ENCODE measurements around the gene LGALS9C.
"Not testable (repeated sequence)": the region's sequence is repeated elsewhere in the genome, so short reads cannot be mapped to it uniquely, and the experiment has no call there.

LGALS9C gene

DNA sequence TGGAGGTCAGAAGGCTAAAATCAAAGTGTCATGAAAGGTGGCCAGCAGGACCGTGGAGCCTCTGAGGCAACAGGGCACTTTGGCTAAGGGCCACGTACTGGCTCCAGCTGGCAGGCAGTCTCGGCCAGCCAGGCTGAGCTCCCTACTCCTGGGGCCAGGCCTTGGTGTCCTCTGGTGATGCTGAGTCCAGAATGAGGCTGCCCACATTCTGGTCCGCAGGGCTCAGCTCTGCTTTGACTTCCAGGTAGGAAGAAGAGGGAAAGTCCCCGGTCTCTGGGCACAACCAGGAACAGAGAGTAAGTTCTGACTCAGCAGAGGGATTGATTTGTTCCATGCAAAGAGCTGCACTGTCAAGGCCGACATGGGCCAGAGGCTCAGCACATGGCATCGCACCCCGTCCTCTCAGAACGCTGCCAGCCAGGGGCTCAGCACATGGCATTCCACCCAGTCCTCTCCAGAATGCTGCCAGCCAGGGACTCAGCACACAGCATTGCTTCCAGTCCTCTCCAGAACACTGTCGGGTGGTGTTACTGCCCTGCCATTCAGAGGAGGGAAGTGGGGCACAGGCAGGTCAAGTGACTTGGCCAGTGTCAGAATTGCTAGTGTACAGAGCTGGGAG is 2.5 kb downstream of the LGALS9C start:
- DNase-seq, result not testable (repeated sequence)

DNA sequence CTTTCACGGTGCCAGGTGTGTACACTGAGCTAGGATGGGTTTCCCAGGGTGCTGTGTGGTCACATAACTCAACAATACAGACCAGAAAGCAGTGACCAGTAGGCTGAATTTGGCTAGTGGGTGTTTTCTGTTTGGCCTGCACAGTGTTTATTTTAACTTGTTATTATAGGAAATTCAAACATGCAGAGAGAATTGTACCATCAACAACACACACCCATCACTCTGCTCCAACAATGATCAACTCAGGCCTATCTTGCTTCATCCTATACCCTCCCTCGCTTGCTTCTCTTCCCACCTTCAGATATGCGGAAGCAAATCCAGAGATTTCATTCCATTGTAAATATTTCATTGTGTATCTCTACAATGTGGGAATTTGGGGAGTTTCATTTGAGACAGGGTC is 5.2 kb downstream of the LGALS9C start:
- DNase-seq, result not testable (repeated sequence)

DNA sequence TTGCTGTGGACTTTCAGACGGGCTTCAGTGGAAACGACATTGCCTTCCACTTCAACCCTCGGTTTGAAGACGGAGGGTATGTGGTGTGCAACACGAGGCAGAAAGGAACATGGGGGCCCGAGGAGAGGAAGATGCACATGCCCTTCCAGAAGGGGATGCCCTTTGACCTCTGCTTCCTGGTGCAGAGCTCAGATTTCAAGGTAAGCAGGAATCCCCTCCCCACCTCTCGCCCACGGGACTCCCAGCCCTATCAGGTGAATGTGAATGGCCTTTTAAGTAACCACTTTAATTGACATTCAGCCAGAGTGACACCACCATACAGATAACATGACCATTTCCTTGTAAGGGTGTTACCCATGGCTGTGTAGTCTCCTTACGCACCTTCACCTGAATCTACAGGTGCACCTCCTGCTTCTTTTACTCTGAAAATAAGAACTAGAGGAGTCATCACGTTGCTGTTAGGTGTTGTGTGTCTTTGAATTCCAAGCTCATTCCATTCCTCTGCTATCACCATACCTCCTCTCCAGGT is 9.4 kb downstream of the LGALS9C start:
- DNase-seq, result not testable (repeated sequence)

DNA sequence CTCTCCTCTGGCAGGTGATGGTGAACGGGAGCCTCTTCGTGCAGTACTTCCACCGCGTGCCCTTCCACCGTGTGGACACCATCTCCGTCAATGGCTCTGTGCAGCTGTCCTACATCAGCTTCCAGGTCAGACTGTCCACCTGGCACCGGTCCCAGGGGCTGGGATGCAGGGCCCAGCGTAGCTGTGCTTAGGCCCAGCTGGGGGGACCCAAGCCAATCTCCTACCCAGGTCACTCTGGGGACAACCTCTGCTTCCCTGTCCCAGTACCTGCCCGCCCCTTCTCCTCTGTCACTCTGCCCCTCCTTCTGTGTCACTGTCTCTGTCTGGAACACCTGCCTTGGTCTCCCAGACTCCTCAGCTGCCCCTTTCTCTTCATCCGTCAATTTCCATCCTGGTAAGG is 11.0 kb downstream of the LGALS9C start:
- DNase-seq, result not testable (repeated sequence)

DNA sequence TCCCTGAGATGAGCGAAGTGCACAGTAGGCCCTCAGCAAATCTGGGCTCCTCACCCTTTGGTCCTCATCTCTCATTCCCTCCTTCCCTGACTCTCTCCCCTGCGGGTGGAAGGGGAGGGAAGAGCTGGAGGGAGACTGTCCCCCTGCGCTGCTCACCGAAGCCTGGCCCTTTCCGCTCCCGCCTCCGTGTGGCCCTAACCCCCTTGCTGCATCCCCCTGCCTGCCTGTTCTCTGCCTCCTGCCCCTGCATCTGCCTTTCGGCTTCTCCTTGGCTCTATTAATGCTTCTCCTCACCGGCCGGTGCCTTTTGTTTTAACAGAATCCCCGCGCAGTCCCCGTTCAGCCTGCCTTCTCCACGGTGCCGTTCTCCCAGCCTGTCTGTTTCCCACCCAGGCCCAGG is 12.0 kb downstream of the LGALS9C start:
- DNase-seq, result not testable (repeated sequence)

DNA sequence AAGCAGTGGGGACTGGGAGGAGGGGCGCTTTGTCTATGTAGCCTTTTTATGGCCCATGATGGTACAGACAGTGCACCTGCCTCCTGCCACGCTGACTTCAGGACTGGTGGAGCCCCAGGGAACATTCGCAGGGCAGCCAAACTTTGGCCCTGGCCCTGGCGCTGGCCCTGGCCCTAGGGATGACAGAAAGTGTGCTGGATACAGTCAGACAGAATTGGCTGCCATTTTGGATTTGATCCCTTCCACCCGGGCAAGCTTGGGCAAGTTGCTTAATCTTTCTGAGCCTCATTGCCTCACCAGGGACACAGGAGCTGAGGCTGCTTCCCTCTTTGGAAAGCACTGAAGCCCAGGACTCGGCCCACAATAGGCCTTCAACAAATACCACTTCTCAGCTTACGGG is 13.4 kb downstream of the LGALS9C start:
- not testable (repeated sequence) for DNase-seq

DNA sequence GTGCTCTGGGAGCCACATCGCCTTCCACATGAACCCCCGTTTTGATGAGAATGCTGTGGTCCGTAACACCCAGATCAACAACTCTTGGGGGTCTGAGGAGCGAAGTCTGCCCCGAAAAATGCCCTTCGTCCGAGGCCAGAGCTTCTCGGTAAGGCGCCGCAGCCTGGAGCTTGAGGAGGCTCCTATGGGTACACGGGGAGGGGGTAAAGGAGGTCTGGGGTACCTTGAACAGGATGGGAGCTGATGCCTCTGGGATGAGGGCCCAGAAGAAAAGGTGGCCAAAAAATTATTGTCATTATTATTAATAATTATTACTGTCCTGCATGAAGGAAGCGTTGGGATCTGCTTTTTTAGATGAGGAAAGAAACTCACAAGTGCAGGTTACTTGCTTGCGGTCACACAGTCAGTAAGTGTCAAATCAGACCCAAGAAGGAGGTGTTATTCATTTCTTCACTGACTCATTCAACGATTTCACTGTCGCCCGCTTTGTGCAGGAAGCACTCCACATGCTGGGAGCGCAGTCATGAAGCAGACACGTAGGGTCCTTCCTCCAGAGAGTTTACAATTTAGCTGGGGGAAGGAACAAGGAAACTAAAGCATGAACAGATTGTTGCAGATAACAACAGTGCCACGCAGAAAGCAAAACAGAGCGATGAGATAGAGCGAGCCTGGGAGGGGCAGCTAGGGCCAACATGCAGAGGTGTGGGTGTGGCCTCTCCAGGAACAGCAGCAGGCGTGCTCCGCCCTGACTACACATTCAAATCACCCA is 16.3 kb downstream of the LGALS9C start:
- DNase-seq, result not testable (repeated sequence)

DNA sequence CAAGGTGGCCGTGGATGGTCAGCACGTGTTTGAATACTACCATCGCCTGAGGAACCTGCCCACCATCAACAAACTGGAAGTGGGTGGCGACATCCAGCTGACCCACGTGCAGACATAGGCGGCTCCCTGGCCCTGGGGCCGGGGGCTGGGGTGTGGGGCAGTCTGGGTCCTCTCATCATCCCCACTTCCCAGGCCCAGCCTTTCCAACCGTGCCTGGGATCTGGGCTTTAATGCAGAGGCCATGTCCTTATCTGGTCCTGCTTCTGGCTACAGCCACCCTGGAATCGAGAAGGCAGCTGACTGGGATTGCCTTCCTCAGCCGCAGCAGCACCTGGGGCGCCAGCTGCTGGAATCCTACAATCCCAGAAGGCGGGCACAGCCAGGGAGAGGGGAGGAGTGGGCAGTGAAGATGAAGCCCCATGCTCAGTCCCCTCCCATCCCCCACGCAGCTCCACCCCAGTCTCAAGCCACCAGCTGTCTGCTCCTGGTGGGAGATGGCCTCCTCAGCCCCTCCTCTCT is 17.7 kb downstream of the LGALS9C start:
- not testable (repeated sequence) for DNase-seq

DNA sequence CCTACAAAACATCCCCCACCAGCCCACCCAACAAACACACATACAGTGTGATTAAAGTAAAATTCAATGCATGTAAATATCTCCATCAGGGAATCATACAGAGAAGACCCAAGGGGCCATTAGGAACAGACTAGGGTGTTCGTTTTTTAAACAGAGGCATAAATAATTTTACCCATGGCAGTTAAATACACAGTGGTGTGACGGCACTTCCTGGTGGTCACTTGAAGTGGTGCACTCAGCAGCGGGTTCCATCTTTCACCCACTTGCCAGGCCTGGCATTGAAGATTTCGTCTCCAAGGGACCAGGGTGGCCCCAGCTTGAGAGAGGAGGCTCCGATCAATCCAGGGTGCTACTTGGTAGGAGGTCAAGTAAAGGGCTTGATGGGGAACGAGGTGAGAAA is 20.5 kb downstream of the LGALS9C start:
- DNase-seq, result peak; percentile 0

DNA sequence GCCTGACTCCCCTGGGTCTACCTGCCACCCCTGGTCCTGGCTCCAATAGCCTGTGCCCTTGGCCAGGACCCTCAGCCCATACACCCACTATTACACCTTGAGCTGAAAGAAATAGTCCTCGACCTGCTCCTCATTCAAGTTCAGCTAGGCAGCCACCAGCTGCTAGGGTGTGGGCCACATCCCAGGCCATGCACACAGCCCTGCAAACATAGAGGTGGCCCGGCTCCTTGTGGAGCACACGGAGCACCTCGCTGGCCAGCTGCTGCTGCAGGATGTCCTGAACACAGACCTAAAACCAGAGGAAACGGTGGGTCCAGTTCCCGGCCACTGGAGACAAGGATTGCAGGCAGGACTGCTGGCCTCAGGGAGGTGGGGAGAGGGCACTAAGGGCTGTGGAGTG is 22.5 kb downstream of the LGALS9C start:
- not testable (repeated sequence) for DNase-seq

DNA sequence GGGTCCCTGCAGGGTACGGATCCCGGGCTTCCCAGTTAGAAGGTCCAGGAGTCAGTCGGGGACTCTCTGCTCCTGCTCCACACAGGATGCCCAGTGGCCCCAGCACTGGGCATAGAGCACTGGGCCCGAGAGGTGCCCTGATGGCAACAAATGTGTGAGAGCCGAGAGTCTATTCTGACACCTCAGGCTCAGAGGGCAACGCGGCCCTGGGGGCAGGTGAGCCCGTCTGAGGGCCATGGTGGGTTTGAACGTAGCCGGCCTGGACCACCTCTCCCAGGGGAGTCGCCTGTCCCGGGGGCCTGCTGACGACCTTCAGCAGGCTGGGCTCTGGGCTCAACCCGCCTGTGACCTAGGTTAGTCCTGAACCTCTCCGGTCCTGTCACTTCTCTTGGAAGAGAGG is 23.2 kb downstream of the LGALS9C start:
- DNase-seq, result not testable (repeated sequence)

DNA sequence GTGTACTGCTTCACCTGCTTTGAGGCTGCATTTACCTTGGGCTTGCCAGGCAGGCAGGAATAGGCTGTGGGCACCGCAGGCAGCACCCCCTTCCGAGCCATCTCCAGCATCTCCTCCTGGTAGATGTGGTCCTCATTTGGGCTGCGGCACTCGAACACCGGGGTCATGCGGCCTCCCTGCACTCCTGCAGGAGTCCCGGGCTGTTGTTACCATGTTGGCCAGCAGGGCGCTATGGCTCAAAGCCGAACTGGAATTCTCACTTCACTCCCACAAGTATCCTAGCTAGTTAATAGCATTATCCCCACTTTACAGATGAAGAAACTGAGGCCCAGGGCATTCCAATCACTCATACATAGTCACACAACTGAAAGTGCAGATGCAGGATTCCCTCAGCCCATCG is 23.7 kb downstream of the LGALS9C start:
- not testable (repeated sequence) for DNase-seq

DNA sequence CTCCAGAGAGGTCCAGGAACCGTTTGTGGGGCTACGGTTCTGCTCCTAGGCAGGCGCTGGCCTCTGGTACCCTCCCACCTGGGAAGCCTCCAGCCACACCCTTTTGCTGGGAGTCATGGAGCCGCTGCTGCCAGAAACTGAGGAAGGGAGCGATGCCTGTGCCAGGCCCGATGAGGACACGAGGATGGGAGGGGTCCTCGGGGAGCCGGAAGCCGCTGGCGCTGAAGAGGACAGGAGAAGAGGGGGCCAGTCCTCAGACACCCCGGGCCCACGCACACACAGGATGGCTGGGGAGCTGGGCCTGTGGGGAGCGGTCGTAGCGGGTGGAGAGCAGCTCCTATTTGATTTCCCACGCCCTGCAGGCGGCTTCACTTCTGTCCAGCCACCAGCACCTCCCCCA is 24.2 kb downstream of the LGALS9C start:
- not testable (repeated sequence) for DNase-seq

DNA sequence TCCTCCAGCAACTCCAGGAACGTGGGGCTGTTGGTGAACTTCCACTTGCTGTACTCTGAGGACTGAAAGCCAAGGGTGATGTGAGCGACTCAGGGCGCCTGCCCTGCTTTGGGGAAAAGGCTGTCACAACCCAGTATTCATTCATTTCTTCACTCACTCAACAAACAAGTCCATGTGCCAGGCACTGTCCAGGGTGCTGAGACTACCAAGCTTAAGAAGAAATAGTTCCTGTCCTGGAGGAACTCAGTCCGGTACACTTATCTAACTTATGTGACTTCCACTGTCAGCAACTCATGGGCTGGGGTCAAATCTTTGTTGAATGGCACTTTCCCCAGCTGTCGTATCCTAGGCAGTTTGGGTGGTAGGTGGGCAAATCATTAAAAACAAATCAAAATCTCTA is 26.6 kb downstream of the LGALS9C start:
- not testable (repeated sequence) for DNase-seq

DNA sequence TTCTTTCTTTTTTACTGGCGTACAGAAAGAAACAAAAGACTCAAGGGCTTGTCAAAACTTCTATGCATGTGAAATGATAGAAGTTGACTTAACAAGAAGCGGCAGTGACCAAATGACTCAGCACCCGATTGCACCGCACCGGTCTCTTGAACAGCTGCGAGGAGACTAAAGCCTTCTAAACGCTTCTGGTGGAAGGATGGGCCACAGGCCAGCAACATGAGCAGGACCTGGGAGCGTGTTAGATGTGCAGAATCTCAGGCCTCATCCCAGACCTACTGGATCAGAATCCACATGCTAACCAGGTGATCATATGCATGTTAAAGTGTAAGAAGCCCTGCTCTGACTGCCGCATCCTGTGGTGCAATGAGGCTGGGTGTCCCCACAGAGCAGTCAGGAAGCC is 31.1 kb downstream of the LGALS9C start:
- not testable (repeated sequence) for DNase-seq

DNA sequence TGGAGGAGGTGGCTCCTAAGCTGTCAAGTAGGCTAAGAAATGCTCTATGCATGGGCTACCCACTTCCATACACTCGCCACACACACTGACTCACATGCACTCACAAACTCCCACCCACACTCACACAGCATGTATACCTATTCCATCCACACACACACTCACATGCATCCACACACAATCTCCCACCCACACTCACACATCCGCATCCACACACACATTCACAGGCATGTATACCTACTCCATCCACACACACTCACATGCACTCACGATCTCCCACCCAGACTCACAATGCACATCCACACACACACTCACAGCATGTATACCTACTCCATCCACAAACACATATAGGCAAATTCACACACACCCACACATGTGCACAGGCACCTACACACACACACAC is 32.1 kb downstream of the LGALS9C start:
- DNase-seq, result not testable (repeated sequence)

DNA sequence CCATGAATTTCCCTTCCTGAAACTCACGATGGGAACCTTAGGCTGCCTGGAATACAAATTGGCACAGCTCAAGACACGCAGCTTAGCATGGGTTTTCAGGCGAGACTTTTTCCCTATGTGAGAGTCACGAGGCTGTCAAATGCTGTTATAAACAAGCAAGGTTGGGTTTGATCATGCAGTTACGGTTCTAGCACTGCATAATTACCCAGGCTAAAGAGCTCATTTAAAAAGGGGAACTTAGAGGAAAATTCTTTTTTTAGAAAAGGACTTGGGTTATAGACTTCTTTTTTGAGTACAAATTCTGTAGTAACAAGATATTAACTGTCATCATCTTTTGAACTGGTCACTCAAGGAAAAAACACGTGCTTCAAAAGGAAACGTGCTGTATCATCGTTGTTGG is 44.5 kb downstream of the LGALS9C start:
- DNase-seq, result not testable (repeated sequence)

DNA sequence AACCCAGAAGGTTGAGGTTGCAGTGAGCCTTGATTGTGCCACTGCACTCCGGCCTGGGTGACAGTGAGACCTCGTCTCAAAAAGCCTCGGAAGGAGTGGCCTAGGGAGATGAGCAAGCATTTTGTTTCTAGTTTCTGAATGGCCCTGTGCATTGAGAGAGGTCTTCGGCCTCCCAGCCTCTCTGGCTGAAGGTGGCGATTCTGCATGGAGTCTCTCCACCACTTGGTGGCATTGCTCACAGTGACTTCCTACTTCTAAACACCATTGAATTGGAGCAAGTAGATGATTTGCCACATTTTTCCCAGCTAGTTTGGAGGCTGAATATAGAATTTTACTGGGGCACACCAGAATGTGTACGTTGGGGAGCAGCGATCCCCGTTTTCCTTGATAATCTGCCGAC is 48.4 kb downstream of the LGALS9C start:
- DNase-seq, result not testable (repeated sequence)

DNA sequence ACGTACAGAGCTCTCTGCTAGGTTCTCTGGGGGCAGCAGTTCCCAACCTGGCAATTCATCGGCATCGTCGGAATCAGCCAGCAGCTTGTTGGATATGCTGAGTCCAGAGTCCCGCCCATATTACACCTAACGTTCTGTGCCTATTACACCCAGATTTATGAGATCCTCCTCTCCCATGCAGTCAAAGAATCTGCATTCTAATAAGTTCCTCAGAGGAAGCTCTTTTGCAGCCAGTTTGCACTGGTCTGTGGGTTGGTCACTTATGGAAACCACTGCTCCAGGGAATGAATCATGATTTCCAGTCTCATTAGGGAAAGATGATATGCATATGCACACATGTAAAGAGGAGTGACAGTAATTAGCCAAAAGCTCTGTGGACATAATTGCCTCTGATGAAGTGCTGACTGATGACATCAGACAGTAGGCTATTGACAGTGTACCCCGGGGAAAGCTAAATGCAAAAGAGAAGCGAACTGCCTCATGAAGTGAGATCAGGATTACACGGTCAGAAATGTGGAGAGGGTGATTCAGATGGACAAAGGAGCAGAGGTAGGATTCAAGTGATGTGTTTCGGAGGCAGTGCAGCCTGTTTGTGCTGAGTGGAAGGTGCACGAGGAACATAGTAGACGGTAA is 49.7 kb downstream of the LGALS9C start:
- DNase-seq, result not testable (repeated sequence)

DNA sequence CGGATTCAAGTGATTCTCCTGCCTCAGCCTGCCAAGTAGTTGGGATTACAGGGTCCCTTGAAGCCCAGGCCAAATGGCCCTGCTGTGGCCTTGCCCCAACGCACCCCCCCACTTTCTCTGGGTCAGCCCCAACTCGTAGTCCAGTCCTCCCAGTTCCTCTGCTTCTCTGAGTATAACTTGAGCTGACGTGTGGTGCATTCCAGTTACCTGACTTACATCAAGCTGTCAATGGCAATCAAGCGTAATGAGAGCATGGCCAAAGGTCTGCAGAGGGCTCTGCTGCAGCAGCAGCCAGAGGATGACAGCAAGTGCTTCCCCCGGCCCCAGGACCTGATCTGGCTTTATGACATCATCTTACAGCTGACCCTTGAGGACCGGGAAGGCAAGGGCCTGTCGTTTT is 50.8 kb downstream of the LGALS9C start:
- DNase-seq, result not testable (repeated sequence)

DNA sequence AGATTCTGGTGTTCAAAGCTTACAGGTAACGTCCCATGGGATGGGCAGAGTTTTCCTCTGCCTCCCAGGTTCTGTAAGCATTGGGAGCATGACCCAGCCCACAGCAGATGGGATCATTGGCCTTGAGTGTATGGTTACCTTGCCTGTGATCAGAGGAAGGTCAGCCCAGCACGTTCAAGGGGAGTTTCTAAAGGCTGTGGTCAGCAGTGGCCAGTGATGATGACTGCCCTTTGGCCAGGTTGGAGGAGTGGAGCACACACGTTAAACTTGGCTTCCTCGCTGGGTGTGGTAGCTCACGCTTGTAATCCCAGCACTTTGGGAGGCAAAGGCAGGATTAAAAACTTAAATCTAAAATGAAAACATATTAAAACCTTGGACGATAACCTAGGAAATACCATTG is 51.8 kb downstream of the LGALS9C start:
- DNase-seq, result not testable (repeated sequence)

DNA sequence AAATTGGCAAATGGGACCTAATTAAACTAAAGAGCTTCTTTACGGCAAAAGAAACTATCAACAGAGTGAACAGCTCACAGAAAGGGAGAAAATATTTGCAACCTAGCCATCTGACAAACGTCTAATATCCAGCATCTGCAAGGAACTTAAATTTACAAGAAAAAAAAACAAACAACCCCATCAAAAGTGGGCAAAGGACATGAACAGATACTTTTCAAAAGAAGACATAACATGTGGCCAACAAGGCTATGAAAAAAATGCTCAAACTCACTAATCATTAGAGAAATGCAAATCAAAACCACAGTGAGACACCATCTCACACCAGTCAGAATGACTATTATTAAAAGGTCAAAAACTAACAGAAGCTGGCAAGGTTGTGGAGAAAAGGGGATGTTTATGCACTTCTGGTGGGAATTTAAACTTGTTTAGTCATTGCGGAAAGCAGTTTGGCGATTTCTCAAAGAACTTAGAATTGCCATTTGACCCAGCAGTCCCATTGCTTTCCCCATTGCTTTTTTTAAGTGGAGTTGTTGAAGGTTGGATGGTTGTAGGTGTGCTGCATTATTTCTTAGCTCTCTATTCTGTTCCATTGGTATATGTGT is 52.4 kb downstream of the LGALS9C start:
- DNase-seq, result not testable (repeated sequence)

DNA sequence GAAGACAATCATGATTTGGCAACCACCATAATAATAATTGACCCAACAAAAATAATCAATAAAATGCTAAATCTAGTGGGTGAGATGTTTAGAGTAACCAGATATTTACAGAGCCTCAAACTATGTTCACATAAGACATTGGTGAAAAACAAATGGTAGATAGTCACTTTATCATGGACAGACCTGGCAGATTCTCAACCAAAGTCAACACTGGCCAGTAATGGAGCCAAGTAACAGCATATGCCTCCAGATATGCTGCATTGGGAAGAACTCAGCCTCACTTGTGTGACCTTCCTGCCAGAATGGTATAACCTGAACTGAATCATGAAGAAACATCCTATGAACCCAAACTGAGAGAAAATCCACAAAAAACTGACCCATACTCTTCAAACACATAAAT is 53.8 kb downstream of the LGALS9C start:
- DNase-seq, result not testable (repeated sequence)

Data from OCI-M1 (cell line).